Endothelial cell of umbilical vein (primary cell): Measurements from ENCODE around the gene ERBB4. TPM values are rescaled to one million over a fixed set of nuclear protein-coding genes. Genes with fewer than 3 reads are reported as not detected.
"Not testable (repeated sequence)": the region's sequence is repeated elsewhere in the genome, so short reads cannot be mapped to it uniquely, and the experiment has no call there.

ENCODE experiments used
- BruUV-seq: library from RNA; stranded (reverse); fragments of 400-500 nt; replicated peaks from 2 replicates; lab custom pipeline; 2021; lab: Mats Ljungman, UMichigan
- CTCF ChIA-PET: fragments of 300-600, 350-600 bp; sonication (Branson Sonifier 250); formaldehyde crosslinking; loops from one replicate; lab custom pipeline; 2021; ENCODE audit warnings: antibody characterized with exemption, inconsistent platforms; lab: Charles Lee
- POLR2A ChIA-PET: fragments of 300-600, 350-600 bp; sonication (Branson Sonifier 250); formaldehyde crosslinking; loops from one replicate; lab custom pipeline; 2021; ENCODE audit warnings: antibody characterized with exemption, inconsistent platforms; lab: Charles Lee
- DNase-seq: peaks from one replicate; pipeline ENCODE4 v3.0.0-alpha.2; 2011; ENCODE audit warnings: low read depth, low spot score
- FAIRE-seq: peaks from 2 replicates; lab custom pipeline; 2011; peaks lifted over from hg19 to GRCh38; lab: Jason Lieb, UNC
- H2AFZ ChIP-seq: 2 replicates; pipeline ENCODE4 v1.6.0; 2012; ENCODE audit warnings: low read depth, low read length, control low read depth, inconsistent platforms
- H3K27ac ChIP-seq: 2 replicates; pipeline ENCODE4 v1.5.1; 2011; ENCODE audit warnings: low read depth, mild to moderate bottlenecking, control low read depth, low read length, moderate library complexity; ENCODE audit not compliant: insufficient read depth
- H3K27me3 ChIP-seq, 2 experiments: 2 replicates each; pipeline versions ENCODE4 v1.6.0 to v1.6.1; 2011; ENCODE audit warnings: low read length in 2 of 2, mixed read lengths in 1 of 2; ENCODE audit not compliant: control insufficient read depth in 2 of 2, insufficient read depth in 2 of 2
- H3K36me3 ChIP-seq, 2 experiments: 2 replicates in 1 of 2; 3 replicates in 1 of 2; pipeline ENCODE4 v1.5.1; 2011; ENCODE audit warnings: low read length in 2 of 2, mild to moderate bottlenecking in 1 of 2, moderate library complexity in 1 of 2; ENCODE audit not compliant: control insufficient read depth in 2 of 2, insufficient read depth in 2 of 2; ENCODE audit errors: extremely low read depth in 1 of 2
- H3K4me1 ChIP-seq: 3 replicates; pipeline ENCODE4 v1.5.1; 2011; ENCODE audit warnings: mild to moderate bottlenecking, low read length; ENCODE audit not compliant: control insufficient read depth, insufficient read depth; ENCODE audit errors: extremely low read depth
- H3K4me2 ChIP-seq: 2 replicates; pipeline ENCODE4 v1.6.1; 2011; ENCODE audit warnings: low read length, control low read depth, mixed read lengths; ENCODE audit not compliant: insufficient read depth
- H3K4me3 ChIP-seq, 3 experiments: fragments of 200-600 bp in 1 of 3; sonication (generic), shearing (Covaris generic) in 1 of 3; replicated peaks in 1 of 3; 2 replicates each; pipeline ENCODE4 v1.5.1; 2011 to 2016; ENCODE audit warnings: control low read depth in 3 of 3, low read length in 3 of 3, mild to moderate bottlenecking in 2 of 3, inconsistent platforms in 1 of 3, low read depth in 1 of 3, moderate library complexity in 1 of 3; ENCODE audit not compliant: insufficient read depth in 1 of 3
- H3K79me2 ChIP-seq: 2 replicates; pipeline ENCODE4 v1.6.0; 2012; ENCODE audit warnings: low read length, inconsistent platforms; ENCODE audit not compliant: control insufficient read depth, insufficient read depth
- H3K9ac ChIP-seq: replicated peaks from 2 replicates; pipeline ENCODE3; 2011; ENCODE audit warnings: low read length, control low read depth; ENCODE audit not compliant: insufficient read depth; ENCODE audit errors: extremely low read depth
- H3K9me1 ChIP-seq: replicated peaks from 3 replicates; pipeline ENCODE4 v1.6.0; 2011; ENCODE audit warnings: mild to moderate bottlenecking, low read length; ENCODE audit not compliant: control insufficient read depth, insufficient read depth; ENCODE audit errors: extremely low read depth
- H3K9me3 ChIP-seq: replicated peaks from 2 replicates; pipeline ENCODE4 v1.5.1; 2012; ENCODE audit warnings: low read length, inconsistent platforms; ENCODE audit not compliant: control insufficient read depth, insufficient read depth
- H4K20me1 ChIP-seq: replicated peaks from 2 replicates; pipeline ENCODE3; 2011; ENCODE audit warnings: mild to moderate bottlenecking, low read length; ENCODE audit not compliant: control insufficient read depth, insufficient read depth; ENCODE audit errors: extremely low read depth
- EZH2 ChIP-seq: IDR thresholded peaks from 2 replicates; pipeline ENCODE4 v1.6.1; 2012; ENCODE audit warnings: borderline replicate concordance, low read depth, mild to moderate bottlenecking, moderate library complexity, low read length, inconsistent platforms; ENCODE audit not compliant: severe bottlenecking
- FOS ChIP-seq: IDR thresholded peaks from 2 replicates; pipeline ENCODE4 v1.6.1; 2011; ENCODE audit warnings: mild to moderate bottlenecking, low read length, moderate library complexity, borderline replicate concordance; ENCODE audit not compliant: insufficient read depth
- POLR2AphosphoS5 ChIP-seq: IDR thresholded peaks from 2 replicates; pipeline ENCODE4 v1.6.1; 2012; ENCODE audit warnings: low read depth, mild to moderate bottlenecking, control low read depth, low read length, moderate library complexity; ENCODE audit not compliant: insufficient read depth
- dilution Hi-C: fragments of 300-500 bp; cut with MboI; formaldehyde crosslinking; loops from one replicate; pipeline ENCODE4 v1.15.0; 2019; ENCODE audit warnings: low sequenced_read_pairs; ENCODE audit not compliant: extremely low pct_ligation_motif_present
- intact Hi-C: fragments of 100-400 bp; cut with micrococcal nuclease; formaldehyde crosslinking; loops from one replicate; pipeline ENCODE4 v1.10.0; 2022
- polyA plus RNA-seq, 4 experiments: library from polyadenylated mRNA; depleted of rRNA in 3 of 4; stranded (reverse) in 3 of 4; unstranded in 1 of 4; fragments of >200 nt; gene quantifications; 2 replicates each; pipeline versions ENCODE4 v1.2.1 to v1.2.3, GENCODE V29; 2011 to 2012; ENCODE audit warnings: missing spikeins in 1 of 4
- total RNA-seq: library from RNA; stranded (reverse); gene quantifications from 2 replicates; pipeline ENCODE4 v1.2.3, GENCODE V29; 2021

ERBB4 gene
- total and polyA plus RNA-seq, 2 donors (not counting 3 experiments of a cell fraction or from before 2014, with no cell fraction given) = 0.01 to 0.27 TPM

DNA sequence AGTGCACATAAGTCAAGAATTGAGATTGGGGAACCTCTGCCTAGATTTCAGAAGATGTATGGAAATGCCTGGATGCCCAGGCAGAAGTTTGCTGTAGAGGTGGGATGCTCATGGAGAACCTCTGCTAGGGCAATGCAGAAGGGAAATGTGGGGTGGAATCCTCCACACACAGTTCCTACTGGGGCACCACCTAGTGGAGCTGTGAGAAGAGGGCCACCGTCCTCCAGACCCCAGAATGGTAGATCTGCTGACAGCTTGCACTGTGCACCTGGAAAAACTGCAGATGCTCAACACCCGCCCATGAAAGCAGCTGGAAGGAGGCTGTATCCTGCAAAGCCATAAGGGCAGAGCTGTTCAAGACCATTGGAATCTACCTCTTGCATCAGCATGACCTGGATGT is 71.1 kb downstream of the ERBB4 start:
- intact Hi-C loops, FAIRE-seq, dilution Hi-C loops: not testable (repeated sequence)

DNA sequence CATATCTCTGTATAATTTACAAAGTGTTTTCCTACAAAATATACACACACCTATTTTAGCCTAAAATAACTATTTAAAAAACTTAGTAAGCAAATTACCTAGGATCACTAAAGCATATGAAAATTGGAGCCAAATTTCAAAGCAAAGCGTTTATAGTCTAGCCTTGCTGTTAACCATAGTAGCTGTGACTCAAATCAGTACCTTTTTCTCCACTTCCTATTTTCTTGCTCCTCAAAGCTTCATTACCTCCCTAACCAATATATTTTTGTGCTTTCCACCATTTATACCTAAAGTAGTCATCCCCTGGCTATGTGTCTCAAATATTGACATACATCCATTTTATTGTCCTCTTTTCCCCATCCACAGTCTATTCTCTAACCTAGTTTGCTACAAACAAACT is 73.1 kb downstream of the ERBB4 start:
- ChIA-PET CTCF (interaction anchor here (1.4 kb wide), 1 partner anchor 10 kb away, joined by 3 read pairs; no protein-coding TSS in a partner anchor), POLR2A (no interaction called here)
- H4K20me1 ChIP-seq = no peaks in the 10 kb centered on the region
- FAIRE-seq (no peak), DNase-seq (no peak)
- H3K9ac ChIP-seq = no peak overlapping the region
- no TSS peak for BruUV-seq
- H3K9me1 ChIP-seq = no peaks in the 10 kb centered on the region
- no peaks in the 10 kb centered on the region for H3K9me3 ChIP-seq
- H3K4me3 ChIP-seq = no peak overlapping the region
- H2AFZ ChIP-seq = no peak overlapping the region
- H3K27me3 ChIP-seq = no peaks in the 10 kb centered on the region
- intact Hi-C loops = no loop called here
- H3K27ac ChIP-seq = no peak overlapping the region
- TF ChIP-seq POLR2AphosphoS5 (no peak), EZH2 (no peak), FOS (no peak)
- dilution Hi-C loops = no loop called here
- no peak overlapping the region for H3K4me2 ChIP-seq
- H3K4me1 ChIP-seq = no peaks in the 10 kb centered on the region
- H3K79me2 ChIP-seq = no peaks in the 10 kb centered on the region
- no peaks in the 10 kb centered on the region for H3K36me3 ChIP-seq

More for the DNA sequence above, 71.1 kb downstream of the ERBB4 start:
- H3K4me3 ChIP-seq, DNase-seq, H3K9ac ChIP-seq, H3K27me3 ChIP-seq, H4K20me1 ChIP-seq, H3K9me1 ChIP-seq, H3K4me1 ChIP-seq, H3K36me3 ChIP-seq, H3K4me2 ChIP-seq, H3K27ac ChIP-seq, POLR2A ChIA-PET, H3K9me3 ChIP-seq, BruUV-seq, H2AFZ ChIP-seq, H3K79me2 ChIP-seq: not testable (repeated sequence)
- CTCF ChIA-PET = interaction anchor here (1.4 kb wide), 1 partner anchor 589 kb away, joined by 3 read pairs; no protein-coding TSS in a partner anchor

DNA sequence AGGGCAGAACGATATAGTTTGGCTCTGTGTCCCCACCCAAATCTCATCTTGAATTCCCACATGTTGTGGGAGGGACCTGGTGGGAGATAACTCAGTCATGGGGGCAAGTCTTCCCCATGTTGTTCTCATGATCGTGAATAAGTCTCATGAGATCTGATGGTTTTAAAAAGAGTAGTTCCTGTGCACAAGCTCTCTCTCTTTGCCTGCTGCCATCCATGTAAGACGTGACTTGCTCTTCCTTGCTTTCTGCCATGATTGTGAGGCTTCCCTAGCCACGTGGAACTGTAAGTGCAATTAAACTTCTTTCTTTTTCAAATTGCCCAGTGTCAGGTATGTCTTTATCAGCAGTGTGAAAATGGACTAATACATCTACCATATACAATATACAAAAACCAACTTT is 76.9 kb downstream of the ERBB4 start:
- H3K9ac ChIP-seq, intact Hi-C loops, H3K4me2 ChIP-seq, H3K27me3 ChIP-seq, H3K9me3 ChIP-seq, H3K79me2 ChIP-seq, H4K20me1 ChIP-seq, H3K4me1 ChIP-seq, H3K4me3 ChIP-seq, POLR2A ChIA-PET, dilution Hi-C loops, H3K9me1 ChIP-seq, BruUV-seq, H2AFZ ChIP-seq, H3K36me3 ChIP-seq, FAIRE-seq, H3K27ac ChIP-seq, DNase-seq: not testable (repeated sequence)
- CTCF ChIA-PET = interaction anchor here (1.1 kb wide), 1 partner anchor 12 kb away, joined by 4 read pairs; no protein-coding TSS in a partner anchor
